RWPE1 (cell line): ENCODE results near the gene BRD7.

ENCODE experiments used
- CTCF ChIA-PET: fragments of 350-600 bp; sonication (Branson Sonifier 250); formaldehyde crosslinking; extraction: SDS; loops from one replicate; lab custom pipeline; 2021; lab: Yijun Ruan, JAX
- POLR2A ChIA-PET: fragments of 400-600 bp; formaldehyde crosslinking; extraction: SDS; loops from one replicate; lab custom pipeline; 2020; ENCODE audit warnings: antibody characterized with exemption; ENCODE audit not compliant: low non-redundant PET; lab: Yijun Ruan, JAX
- DNase-seq: peaks from one replicate; pipeline ENCODE4 v3.0.0; 2012; ENCODE audit warnings: low spot score
- H3K27ac ChIP-seq: fragments of 450-650 bp; 2 replicates; pipeline ENCODE4 v1.5.1; 2017
- CTCF ChIP-seq: fragments of 450-650 bp; conservative IDR thresholded peaks from 2 replicates; pipeline ENCODE4 v1.5.1; 2017; ENCODE audit warnings: low read depth, mild to moderate bottlenecking

Gene BRD7

GRCh38 chr16:50301626-50302471, 66.9 kb downstream of the BRD7 start:
- no peak for TF ChIP-seq CTCF
- peak overlapping the region; percentile 62 for H3K27ac ChIP-seq
- POLR2A ChIA-PET = no interaction called here
- CTCF ChIA-PET = interaction anchor here (1.0 kb wide), 1 partner anchor 88 kb away, joined by 3 read pairs; no protein-coding TSS in a partner anchor
- peak; percentile 28 for DNase-seq

- ChIA-PET CTCF (interaction anchor here (1.0 kb wide), 1 partner anchor 87 kb away, joined by 3 read pairs; no protein-coding TSS in a partner anchor), POLR2A (no interaction called here)
- DNase-seq = no peak
- TF ChIP-seq CTCF = no peak
- peak overlapping the region; percentile 62 for H3K27ac ChIP-seq
These were observed 67.7 kb downstream of the BRD7 start for GRCh38 chr16:50300942-50301625.

- no peak for TF ChIP-seq CTCF
- CTCF ChIA-PET = interaction anchor here (0.6 kb wide), 1 partner anchor 54 kb away, joined by 3 read pairs; no protein-coding TSS in a partner anchor
- POLR2A ChIA-PET = no interaction called here
- no peak overlapping the region for H3K27ac ChIP-seq
- no peak for DNase-seq
These were observed 69.2 kb downstream of the BRD7 start for GRCh38 chr16:50299508-50300105.

GRCh38 chr16:50298591-50299507, 69.9 kb downstream of the BRD7 start:
- CTCF ChIA-PET = interaction anchor here (0.6 kb wide), 1 partner anchor 54 kb away, joined by 3 read pairs; no protein-coding TSS in a partner anchor
- H3K27ac ChIP-seq = no peak overlapping the region
- POLR2A ChIA-PET = no interaction called here
- no peak for DNase-seq
- no peak for TF ChIP-seq CTCF

- ChIA-PET CTCF (no interaction called here), POLR2A (no interaction called here)
- H3K27ac ChIP-seq = no peak overlapping the region
- DNase-seq = no peak
- TF ChIP-seq CTCF = no peak
These were observed 70.7 kb downstream of the BRD7 start for GRCh38 chr16:50298075-50298460.
